ENCODE data around the gene RECK.

DNA sequence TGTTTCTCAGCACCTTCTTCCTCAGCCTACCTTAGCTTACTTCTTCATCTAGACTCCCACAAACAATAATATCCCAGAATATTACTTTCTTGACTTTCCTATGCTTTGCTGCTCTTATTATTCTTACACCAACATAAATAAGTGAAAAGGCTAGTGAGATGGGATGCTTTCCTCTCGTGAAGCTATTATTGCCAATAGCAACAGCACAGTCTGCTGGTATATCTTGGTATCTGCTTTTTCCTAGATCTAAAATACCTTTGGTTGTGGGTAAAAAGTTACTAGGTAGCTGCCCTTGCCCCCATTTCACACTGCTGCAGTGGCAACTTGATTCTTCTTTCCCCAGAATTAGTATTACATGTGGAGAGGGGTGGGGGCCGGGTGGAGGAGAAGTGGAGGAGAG is 73.7 kb downstream of the RECK start:
- no peak for TF ChIP-seq POLR2A (IDR thresholded peaks at IDR 0.05)
- no peak for TF ChIP-seq CTCF (IDR thresholded peaks at IDR 0.05)

Measured in uterus (tissue), 2 donors.